ENCODE data around the gene XYLT2.
A peak's percentile ranks its signal among the peaks of the same experiment; 100 is the strongest.
"Not testable (repeated sequence)": the region's sequence is repeated elsewhere in the genome, so short reads cannot be mapped to it uniquely, and the experiment has no call there.

XYLT2 gene

DNA sequence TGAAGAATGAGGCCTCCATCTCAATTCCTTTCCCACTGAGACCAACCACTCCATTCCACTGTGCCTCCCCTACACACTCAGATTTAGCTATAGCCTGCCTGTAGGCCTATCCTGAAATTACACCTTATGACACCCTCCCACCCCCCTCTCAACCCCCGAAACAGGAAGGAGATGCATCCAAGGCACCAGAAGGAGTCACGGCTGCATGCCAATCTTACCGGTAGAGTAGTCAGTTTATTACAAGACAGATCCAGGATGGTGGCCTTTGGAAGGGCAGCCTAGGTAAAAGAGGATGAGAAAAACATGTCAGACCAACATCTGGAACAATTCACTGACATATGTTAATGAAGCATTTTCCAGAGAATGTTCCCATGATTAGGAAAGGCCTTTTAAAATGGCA lies 48.8 kb downstream of the XYLT2 start:
- Mint-ChIP-seq H3K4me1 (peaks cover 39 to 60% of the 10 kb centered on the region in 2 donors), H3K36me3 (peaks cover 37 to 55% of the 10 kb centered on the region in 2 donors), H3K4me3 (peak overlapping the region in 1 of 2 donors; percentile 94), H3K27me3 (no peaks in the 10 kb centered on the region), H3K27ac (peak overlapping the region; percentile 59), H3K9me3 (no peaks in the 10 kb centered on the region)
- ATAC-seq (replicated peaks): no peak
- no peak for DNase-seq

- H3K27me3 Mint-ChIP-seq: no peaks in the 10 kb centered on the region
- H3K4me1 Mint-ChIP-seq: peaks cover 34 to 53% of the 10 kb centered on the region in 2 donors
- peaks cover 29 to 42% of the 10 kb centered on the region in 2 donors for H3K36me3 Mint-ChIP-seq
- peak overlapping the region; percentile 93 for H3K27ac Mint-ChIP-seq
- ATAC-seq (replicated peaks): peak; percentile 26 to 30
- peak overlapping the region; percentile 94 to 96 for H3K4me3 Mint-ChIP-seq
- H3K9me3 Mint-ChIP-seq: no peaks in the 10 kb centered on the region
- no peak for DNase-seq
Observed at GRCh38 chr17:50396261-50397110, 50.6 kb downstream of the XYLT2 start.

- Mint-ChIP-seq H3K36me3 (peaks cover 23 to 34% of the 10 kb centered on the region in 2 donors), H3K27ac (peak within 1 kb of the TSS; percentile 93), H3K4me1 (peaks cover 29 to 45% of the 10 kb centered on the region in 2 donors), H3K9me3 (no peaks in the 10 kb centered on the region), H3K27me3 (no peaks in the 10 kb centered on the region), H3K4me3 (peak within 1 kb of the TSS; percentile 94 to 96)
- ATAC-seq (replicated peaks) (peak; percentile 99), DNase-seq (peak; percentile 90)
Observed at GRCh38 chr17:50397111-50397918, 51.4 kb downstream of the XYLT2 start, which contains the start of gene LRRC59. TSS of gene LRRC59 (minus strand) at chr17:50397523. CDS start at chr17:50397317, 206 bp downstream.

DNA sequence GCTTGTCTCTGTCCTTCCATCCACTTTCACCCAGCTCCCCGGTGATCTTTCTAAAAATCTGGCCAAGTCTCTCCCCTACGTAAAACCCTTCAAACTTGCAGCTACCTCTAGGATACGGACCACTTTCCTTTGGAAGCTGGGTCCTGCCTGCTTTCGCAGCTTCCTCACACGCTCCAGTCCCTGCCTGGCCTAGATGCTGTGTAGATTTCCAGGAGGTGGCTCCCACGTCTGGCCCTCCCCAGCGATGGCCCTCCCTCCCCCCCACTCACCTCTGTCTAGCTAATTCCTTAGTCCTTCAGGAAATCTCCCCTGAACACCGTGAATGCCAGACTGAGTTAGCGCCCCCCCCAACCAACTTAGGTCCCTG lies 52.0 kb downstream of the XYLT2 start:
- Mint-ChIP-seq H3K9me3 (no peaks in the 10 kb centered on the region), H3K36me3 (peaks cover 18 to 28% of the 10 kb centered on the region in 2 donors), H3K4me3 (peak overlapping the region; percentile 94 to 96), H3K27ac (peak overlapping the region; percentile 93), H3K4me1 (peaks cover 28 to 39% of the 10 kb centered on the region in 2 donors), H3K27me3 (no peaks in the 10 kb centered on the region)
- DNase-seq (no peak), ATAC-seq (replicated peaks) (no peak)

- Mint-ChIP-seq H3K36me3 (peaks cover 11 to 20% of the 10 kb centered on the region in 2 donors), H3K4me1 (peaks cover 22 to 31% of the 10 kb centered on the region in 2 donors)
- DNase-seq; H3K27me3 Mint-ChIP-seq; H3K4me3 Mint-ChIP-seq; H3K9me3 Mint-ChIP-seq; ATAC-seq (replicated peaks); H3K27ac Mint-ChIP-seq: not testable (repeated sequence)
Observed at GRCh38 chr17:50398672-50399071, 52.7 kb downstream of the XYLT2 start.

DNA sequence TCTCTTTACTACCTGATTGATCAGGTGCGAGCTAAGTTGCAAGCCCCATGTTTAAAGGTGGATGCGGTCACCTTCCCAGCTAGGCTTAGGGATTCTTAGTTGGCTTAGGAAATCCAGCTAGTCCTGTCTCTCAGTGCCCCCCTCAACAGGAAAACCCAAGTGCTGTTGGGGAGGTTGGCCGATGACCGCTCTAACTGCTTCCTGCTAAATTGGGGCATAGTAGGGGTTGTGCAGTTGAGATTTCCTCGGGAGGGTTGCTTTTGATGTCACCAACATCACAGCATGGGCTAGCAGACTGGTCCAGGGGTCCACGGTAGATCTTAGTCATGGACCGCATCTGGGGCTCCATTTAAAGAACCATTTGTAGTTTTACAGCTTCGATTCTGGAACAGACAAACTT lies 53.7 kb downstream of the XYLT2 start:
- H3K9me3 Mint-ChIP-seq; H3K27ac Mint-ChIP-seq; H3K4me3 Mint-ChIP-seq; H3K27me3 Mint-ChIP-seq; DNase-seq; ATAC-seq (replicated peaks): not testable (repeated sequence)
- peaks cover 7 to 12% of the 10 kb centered on the region in 2 donors for H3K36me3 Mint-ChIP-seq
- peaks cover 17 to 24% of the 10 kb centered on the region in 2 donors for H3K4me1 Mint-ChIP-seq

DNA sequence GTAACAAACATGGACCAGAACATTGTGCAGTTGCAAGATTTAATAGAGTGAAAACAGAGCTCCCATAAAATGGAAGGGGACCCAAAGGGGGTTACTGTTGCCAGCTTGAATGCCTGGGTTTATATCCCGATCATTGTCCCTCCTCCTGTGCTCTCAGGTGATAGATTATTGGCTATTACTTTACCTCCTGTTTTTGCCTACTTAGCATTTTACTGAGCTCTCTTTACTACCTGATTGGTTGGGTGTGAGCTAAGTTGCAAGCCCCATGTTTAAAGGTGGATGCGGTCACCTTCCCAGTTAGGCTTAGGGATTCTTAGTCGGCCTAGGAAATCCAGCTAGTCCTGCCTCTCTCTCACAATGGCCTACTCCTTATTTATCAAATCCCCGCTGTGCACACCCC lies 59.4 kb downstream of the XYLT2 start:
- DNase-seq; H3K27ac Mint-ChIP-seq; H3K36me3 Mint-ChIP-seq; H3K9me3 Mint-ChIP-seq; ATAC-seq (replicated peaks); H3K4me3 Mint-ChIP-seq; H3K4me1 Mint-ChIP-seq: not testable (repeated sequence)
- peaks cover 19 to 30% of the 10 kb centered on the region in 2 donors for H3K27me3 Mint-ChIP-seq

DNA sequence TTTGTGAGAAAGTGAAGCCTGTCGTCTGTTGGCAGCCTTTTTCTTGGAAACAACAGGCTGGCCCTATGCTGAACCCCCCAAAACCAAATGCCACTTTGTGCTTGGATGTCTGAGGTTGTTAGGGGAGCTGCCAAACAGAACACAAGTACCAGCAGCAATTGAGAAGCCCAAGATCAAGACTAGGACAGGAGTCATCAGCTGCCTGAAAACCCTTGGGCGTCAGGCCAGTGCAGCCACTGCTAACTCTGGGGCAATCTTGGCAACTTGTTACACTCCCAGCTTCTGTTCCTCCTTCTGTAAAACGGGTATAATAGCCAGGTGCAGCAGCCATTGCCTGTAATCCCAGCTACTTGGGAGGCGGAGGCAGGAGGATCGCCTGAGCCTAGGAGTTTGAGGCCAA lies 60.7 kb downstream of the XYLT2 start:
- Mint-ChIP-seq H3K27me3 (peaks cover 19 to 33% of the 10 kb centered on the region in 2 donors), H3K4me1 (no peaks in the 10 kb centered on the region), H3K36me3 (no peaks in the 10 kb centered on the region), H3K4me3 (no peak overlapping the region), H3K9me3 (no peaks in the 10 kb centered on the region), H3K27ac (no peak overlapping the region)
- DNase-seq (no peak), ATAC-seq (replicated peaks) (no peak)

DNA sequence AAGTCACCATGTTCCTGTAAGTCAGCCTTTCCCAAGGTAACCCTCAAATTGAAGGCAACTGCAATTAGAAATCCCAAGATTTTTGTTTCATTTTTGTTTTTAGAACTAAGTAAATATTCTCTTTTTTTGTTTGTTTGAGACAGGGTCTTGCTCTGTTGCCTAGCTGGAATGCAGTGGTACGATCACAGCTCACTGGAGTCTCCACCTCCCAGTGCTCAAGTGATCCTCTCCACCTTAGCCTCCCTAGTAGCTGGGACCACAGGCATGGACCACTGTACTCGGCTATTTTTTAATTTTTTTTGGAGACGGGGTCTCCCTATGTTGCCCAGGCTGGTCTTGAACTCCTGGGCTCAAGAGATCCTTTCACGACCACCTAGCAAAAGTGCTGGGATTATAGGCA lies 62.0 kb downstream of the XYLT2 start:
- Mint-ChIP-seq H3K36me3 (no peaks in the 10 kb centered on the region), H3K4me3 (no peak overlapping the region), H3K27ac (no peak overlapping the region), H3K4me1 (no peaks in the 10 kb centered on the region), H3K27me3 (peaks cover 23 to 39% of the 10 kb centered on the region in 2 donors), H3K9me3 (peaks cover 0 to 4% of the 10 kb centered on the region in 2 donors)
- ATAC-seq (replicated peaks): no peak
- no peak for DNase-seq

Data from stimulated activated naive B cell treated with anti-CD40 and anti-IgM and Interleukin-4, amounts not matched to agents 10 μg/mL and 1 μg/mL and 100 μg/mL, for 72 hours (primary cell).